Measurements from ENCODE around the gene NR2C2.

DNA sequence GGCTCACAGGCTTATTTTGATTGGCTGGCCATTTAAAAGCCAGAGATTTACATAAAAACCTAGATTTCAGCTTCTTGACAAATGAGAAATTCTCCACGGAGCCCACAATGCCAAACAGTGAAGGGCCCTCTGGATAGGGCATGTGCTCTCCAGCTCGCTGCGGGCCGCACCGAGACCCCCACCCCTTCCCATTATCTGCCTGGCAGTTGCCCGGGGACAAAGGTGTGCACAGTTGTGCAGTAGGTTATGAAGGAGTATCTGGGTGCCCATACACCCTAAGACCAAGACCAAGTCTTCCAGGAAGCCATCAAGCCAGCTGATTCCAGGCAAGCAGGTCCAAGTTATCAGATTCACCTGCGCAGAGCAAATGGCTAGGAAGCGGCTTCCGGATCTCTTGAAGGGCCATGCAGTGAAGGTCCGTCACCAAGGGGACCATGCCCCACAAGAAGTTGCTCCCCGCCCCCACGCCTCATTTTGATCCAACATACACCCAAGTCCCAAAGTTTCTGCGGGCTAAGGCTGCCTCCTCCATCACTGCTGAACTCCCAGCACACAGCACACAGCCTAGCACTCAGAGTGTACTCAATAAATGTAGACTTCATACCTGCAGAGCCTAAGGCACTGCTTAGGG is 116.4 kb downstream of the NR2C2 start:
- no peak for TF ChIP-seq TAF1 (IDR thresholded peaks at IDR 0.05; ENCODE audit: borderline replicate concordance, insufficient read depth, low read length)
- TF ChIP-seq REST (IDR thresholded peaks at IDR 0.05; ENCODE audit: insufficient read depth in 1 of 2, low read depth in 2 of 2, low read length in 2 of 2), result no peak
